Thymus (tissue), 11 donors: ENCODE measurements around the gene HIGD1A. TPM values are rescaled to one million over a fixed set of nuclear protein-coding genes. Genes with fewer than 3 reads are reported as not detected.

ENCODE experiments used
- DNase-seq, 9 donors: peaks; one replicate each; pipeline ENCODE4 v3.0.0-alpha.2; 2013; ENCODE audit warnings: low spot score in 9 of 9, low read depth in 6 of 9, missing footprints in 1 of 9
- H3K27ac ChIP-seq, 2 donors: one replicate each; pipeline ENCODE4 v1.5.1; 2013; ENCODE audit warnings: control low read depth in 1 of 2, low read depth in 1 of 2, low read length in 1 of 2, mild to moderate bottlenecking in 1 of 2, moderate library complexity in 1 of 2
- H3K27me3 ChIP-seq, 2 donors: one replicate each; pipeline ENCODE4 v1.5.1; 2013; ENCODE audit warnings: low read length in 1 of 2; ENCODE audit not compliant: control insufficient read depth in 2 of 2, insufficient read depth in 1 of 2
- H3K36me3 ChIP-seq, 2 donors: one replicate each; pipeline ENCODE4 v1.5.1; 2013; ENCODE audit warnings: low read length in 1 of 2, mild to moderate bottlenecking in 1 of 2, moderate library complexity in 1 of 2; ENCODE audit not compliant: control insufficient read depth in 2 of 2, insufficient read depth in 2 of 2
- H3K4me1 ChIP-seq, 2 donors: one replicate each; pipeline ENCODE4 v1.5.1; 2013; ENCODE audit warnings: low read length in 2 of 2; ENCODE audit not compliant: control insufficient read depth in 2 of 2, insufficient read depth in 2 of 2
- H3K4me3 ChIP-seq, 2 donors: one replicate each; pipeline ENCODE4 v1.5.1; 2013; ENCODE audit warnings: low read length in 2 of 2, control low read depth in 1 of 2, mild to moderate bottlenecking in 1 of 2
- H3K9me3 ChIP-seq, 2 donors: one replicate each; pipeline ENCODE4 v1.5.1; 2013; ENCODE audit warnings: low read length in 1 of 2, mild to moderate bottlenecking in 1 of 2; ENCODE audit not compliant: control insufficient read depth in 2 of 2, insufficient read depth in 1 of 2
- WGBS: extraction: QIAGEN DNeasy Blood & Tissue Kit; methylation state at CpG from one replicate; pipeline ENCODE4 v1.1.7; 2013; 5-methylcytosine and 5-hydroxymethylcytosine counted together
- polyA plus RNA-seq: library from polyadenylated mRNA; stranded (reverse); fragments of 200-250 nt; gene quantifications from one replicate; pipeline ENCODE4 v1.2.3, GENCODE V29; 2013
- total RNA-seq: library from RNA; stranded (reverse); fragments of 120-200 nt; gene quantifications from one replicate; pipeline ENCODE4 v1.2.4, GENCODE V29; 2013
- donor health status: healthy.

Gene HIGD1A
- total and polyA plus RNA-seq, 2 donors: 82.9 to 155 TPM

GRCh38 chr3:42799376-42799775 lies 4.9 kb downstream of the HIGD1A start:
- no peak for DNase-seq
- WGBS: 72% methylated on average over 7 of the region's 7 CpGs
- Histone ChIP-seq H3K9me3 (no peaks in the 10 kb centered on the region), H3K27ac (no peak overlapping the region), H3K27me3 (no peaks in the 10 kb centered on the region), H3K4me1 (peaks cover 7 to 10% of the 10 kb centered on the region in 2 donors), H3K4me3 (no peak overlapping the region), H3K36me3 (no peaks in the 10 kb centered on the region)

- Histone ChIP-seq H3K27ac (no peak overlapping the region), H3K36me3 (peaks cover 3% of the 10 kb centered on the region in 2 donors), H3K4me1 (peaks cover 0 to 2% of the 10 kb centered on the region in 2 donors), H3K27me3 (no peaks in the 10 kb centered on the region), H3K4me3 (no peak overlapping the region), H3K9me3 (no peaks in the 10 kb centered on the region)
- 91% methylated on average over 4 of the region's 5 CpGs for WGBS
- DNase-seq: no peak
Measured at GRCh38 chr3:42796332-42796885, 7.9 kb downstream of the HIGD1A start.

DNA sequence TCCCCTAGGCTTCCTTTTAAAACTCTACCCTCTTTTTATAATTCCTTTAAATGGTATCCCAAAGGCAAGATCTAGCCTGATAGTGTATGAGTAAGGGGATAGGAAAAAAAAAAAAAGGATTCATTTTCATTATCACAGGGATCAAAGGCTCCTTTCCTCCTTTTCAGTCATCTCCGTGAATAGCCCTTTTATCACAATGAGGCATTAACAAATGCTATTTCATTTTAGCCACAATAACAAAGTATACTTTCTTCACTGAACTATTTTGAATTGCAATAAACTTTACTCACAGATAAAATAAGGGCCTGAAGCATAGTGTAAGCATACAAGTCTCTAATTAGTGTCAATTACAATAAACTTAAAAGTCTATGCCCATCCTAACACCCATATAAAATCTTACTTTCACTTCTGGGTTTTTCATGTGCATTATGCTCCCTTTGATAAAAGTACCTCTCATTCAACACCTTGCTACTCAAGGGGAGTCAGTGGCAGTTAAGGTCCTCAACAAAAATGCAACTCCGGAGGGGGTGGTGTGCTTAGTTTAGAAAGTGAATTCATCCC lies 8.6 kb downstream of the HIGD1A start:
- no peak overlapping the region for H3K27ac ChIP-seq
- no peaks in the 10 kb centered on the region for H3K9me3 ChIP-seq
- no peaks in the 10 kb centered on the region for H3K27me3 ChIP-seq
- no peak overlapping the region for H3K4me3 ChIP-seq
- peaks cover 0 to 2% of the 10 kb centered on the region in 2 donors for H3K4me1 ChIP-seq
- H3K36me3 ChIP-seq: peaks cover 3% of the 10 kb centered on the region in 2 donors
- DNase-seq: no peak
- WGBS: 95% methylated on average over 2 of the region's 2 CpGs

- H3K36me3 ChIP-seq: peaks cover 3 to 7% of the 10 kb centered on the region in 2 donors
- no peak for DNase-seq
Measured at GRCh38 chr3:42790714-42791229, 13.5 kb downstream of the HIGD1A start.

DNA sequence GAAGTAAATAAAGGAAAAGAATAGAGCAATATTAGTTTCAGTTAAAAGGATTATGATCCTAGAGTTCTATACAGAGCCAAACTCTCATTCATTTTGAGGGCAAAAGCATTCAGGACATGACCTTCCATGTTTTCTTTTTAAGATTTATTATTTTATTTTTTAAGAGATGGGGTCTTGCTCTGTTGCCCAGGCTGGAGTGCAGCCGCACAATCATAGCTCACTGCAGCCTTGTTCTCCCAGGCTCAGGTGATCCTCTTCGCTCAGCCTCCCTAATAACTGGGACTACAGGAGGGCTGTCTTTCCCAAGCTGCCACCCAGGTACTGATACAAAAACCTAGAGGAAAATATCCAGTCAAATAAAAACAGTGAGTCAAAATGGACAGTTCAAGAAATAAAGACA lies 17.7 kb downstream of the HIGD1A start:
- Histone ChIP-seq H3K27ac (no peak overlapping the region), H3K27me3 (no peaks in the 10 kb centered on the region), H3K36me3 (peaks cover 0 to 10% of the 10 kb centered on the region in 2 donors), H3K4me1 (no peaks in the 10 kb centered on the region), H3K9me3 (no peaks in the 10 kb centered on the region), H3K4me3 (no peak overlapping the region)
- WGBS: 98% methylated on average over 2 of the region's 2 CpGs
- DNase-seq: no peak

More at GRCh38 chr3:42790714-42791229, 13.5 kb downstream of the HIGD1A start:
- no peak overlapping the region for H3K27ac ChIP-seq
- WGBS: 79% methylated on average over 6 of the region's 6 CpGs
- no peak overlapping the region for H3K4me3 ChIP-seq
- H3K27me3 ChIP-seq: no peaks in the 10 kb centered on the region
- H3K9me3 ChIP-seq: no peaks in the 10 kb centered on the region
- H3K4me1 ChIP-seq: no peaks in the 10 kb centered on the region

DNA sequence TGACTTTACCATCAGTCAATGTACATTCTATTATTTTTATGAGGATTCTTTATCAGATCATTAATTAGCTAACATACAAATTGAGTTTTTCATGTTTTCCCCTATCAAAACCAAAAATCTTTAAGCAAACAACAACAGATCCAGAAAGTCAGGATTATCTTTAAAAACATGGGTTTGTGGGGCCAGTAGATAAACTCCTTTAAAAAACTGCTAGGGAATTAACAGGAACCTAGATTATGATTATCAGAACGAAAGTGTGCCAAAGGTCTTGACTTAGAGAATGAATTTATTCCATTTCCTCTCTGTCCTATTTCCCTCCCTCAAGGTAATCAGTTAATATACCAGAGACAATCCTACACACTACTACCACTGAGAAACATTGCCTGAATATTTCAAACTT lies 18.1 kb downstream of the HIGD1A start:
- no peaks in the 10 kb centered on the region for H3K27me3 ChIP-seq
- H3K4me3 ChIP-seq: no peak overlapping the region
- DNase-seq: no peak
- no peaks in the 10 kb centered on the region for H3K4me1 ChIP-seq
- 97% methylated on average over 1 of the region's 1 CpG for WGBS
- no peaks in the 10 kb centered on the region for H3K9me3 ChIP-seq
- no peak overlapping the region for H3K27ac ChIP-seq
- peaks cover 0 to 10% of the 10 kb centered on the region in 2 donors for H3K36me3 ChIP-seq

DNA sequence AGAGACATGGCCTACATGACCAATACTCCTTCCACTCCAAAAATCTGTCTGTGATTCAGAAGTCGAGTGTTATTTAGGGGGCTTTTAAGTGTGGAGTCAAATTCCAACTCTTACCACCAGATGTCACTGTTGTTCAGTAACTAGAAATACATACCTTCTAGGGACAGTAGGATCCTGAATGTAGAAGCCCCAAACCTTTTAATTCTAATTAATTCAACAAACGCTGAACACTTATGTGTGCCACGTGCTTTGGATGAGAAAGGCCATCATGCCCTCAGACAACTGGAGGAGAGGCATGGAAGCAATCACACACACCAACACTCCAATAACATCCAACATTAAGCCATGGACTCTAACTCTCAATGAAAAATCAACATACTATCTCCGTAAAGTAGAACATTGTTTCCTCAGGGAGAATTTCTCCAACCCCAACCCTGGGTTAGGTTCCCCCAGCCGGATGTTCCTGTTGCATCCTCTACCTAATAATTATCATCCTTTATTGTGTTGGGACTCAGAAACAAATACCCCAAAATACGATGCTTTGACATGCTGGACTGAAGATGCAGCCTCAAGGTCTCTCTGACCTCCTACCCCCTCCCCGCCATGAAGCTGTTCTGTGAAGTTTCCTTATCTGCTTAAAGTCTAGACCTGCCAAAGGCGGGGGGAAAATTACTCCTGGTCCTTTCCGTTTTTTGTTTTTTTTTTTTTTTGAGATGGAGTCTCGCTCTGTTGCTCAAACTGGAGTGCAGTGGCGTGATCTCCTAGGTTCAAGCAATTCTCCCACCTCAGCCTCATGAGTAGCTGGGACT lies 23.2 kb downstream of the HIGD1A start:
- no peak overlapping the region for H3K27ac ChIP-seq
- WGBS: 71% methylated on average over 11 of the region's 11 CpGs

DNA sequence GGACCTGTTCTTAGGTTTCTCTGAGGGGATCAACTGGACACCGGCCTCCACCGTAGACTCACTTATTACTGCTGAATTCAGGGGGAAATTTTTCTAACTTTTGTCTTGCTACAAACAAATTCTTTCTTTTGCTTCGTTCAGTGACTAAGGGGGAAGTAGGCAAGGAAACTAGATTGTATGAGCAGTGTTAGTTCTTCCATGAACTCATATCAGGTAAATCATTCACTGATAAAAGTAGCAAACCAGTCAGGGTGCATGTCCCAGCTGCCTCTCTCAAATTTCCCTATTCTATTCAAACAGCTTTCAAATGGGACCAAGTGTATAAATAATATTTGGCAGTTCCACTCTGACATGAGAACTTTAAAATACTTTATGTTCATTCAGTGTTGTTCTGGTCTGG lies 23.9 kb downstream of the HIGD1A start:
- H3K27ac ChIP-seq: no peak overlapping the region
- DNase-seq: no peak
- H3K27me3 ChIP-seq: no peaks in the 10 kb centered on the region
- H3K4me3 ChIP-seq: no peak overlapping the region
- peaks cover 0 to 6% of the 10 kb centered on the region in 2 donors for H3K36me3 ChIP-seq
- 90% methylated on average over 3 of the region's 3 CpGs for WGBS
- no peaks in the 10 kb centered on the region for H3K4me1 ChIP-seq
- H3K9me3 ChIP-seq: no peaks in the 10 kb centered on the region

More for the DNA sequence above, 23.2 kb downstream of the HIGD1A start:
- Histone ChIP-seq H3K9me3 (no peaks in the 10 kb centered on the region), H3K27me3 (no peaks in the 10 kb centered on the region), H3K4me3 (no peak overlapping the region), H3K36me3 (peaks cover 0 to 6% of the 10 kb centered on the region in 2 donors), H3K4me1 (no peaks in the 10 kb centered on the region)
- DNase-seq: peak in 8 of 9 donors; percentile 52 to 89 (median 82)

GRCh38 chr3:42778644-42779043 lies 25.6 kb downstream of the HIGD1A start:
- Histone ChIP-seq H3K9me3 (no peaks in the 10 kb centered on the region), H3K4me1 (no peaks in the 10 kb centered on the region), H3K36me3 (peaks cover 0 to 6% of the 10 kb centered on the region in 2 donors), H3K4me3 (no peak overlapping the region), H3K27ac (no peak overlapping the region), H3K27me3 (no peaks in the 10 kb centered on the region)
- no peak for DNase-seq
- WGBS: 89% methylated on average over 2 of the region's 2 CpGs
